RWPE1 (cell line): ENCODE results near the gene PLEKHB1.

Experiments
- CTCF ChIA-PET: fragments of 350-600 bp; sonication (Branson Sonifier 250); formaldehyde crosslinking; extraction: SDS; loops from one replicate; lab custom pipeline; 2021; lab: Yijun Ruan, JAX
- POLR2A ChIA-PET: fragments of 400-600 bp; formaldehyde crosslinking; extraction: SDS; loops from one replicate; lab custom pipeline; 2020; ENCODE audit warnings: antibody characterized with exemption; ENCODE audit not compliant: low non-redundant PET; lab: Yijun Ruan, JAX
- DNase-seq: peaks from one replicate; pipeline ENCODE4 v3.0.0; 2012; ENCODE audit warnings: low spot score
- H3K27ac ChIP-seq: fragments of 450-650 bp; 2 replicates; pipeline ENCODE4 v1.5.1; 2017
- CTCF ChIP-seq: fragments of 450-650 bp; conservative IDR thresholded peaks from 2 replicates; pipeline ENCODE4 v1.5.1; 2017; ENCODE audit warnings: low read depth, mild to moderate bottlenecking

PLEKHB1 gene

GRCh38 chr11:73645972-73646631 is at the start of gene PLEKHB1:
Gene PLEKHB1 (plus strand): TSS chr11:73646581. CDS start chr11:73646609, 28 bp downstream.
- TF ChIP-seq CTCF = no peak
- DNase-seq = no peak
- POLR2A ChIA-PET = no interaction called here
- H3K27ac ChIP-seq = no peak within 1 kb of the TSS
- CTCF ChIA-PET = no interaction called here

GRCh38 chr11:73597336-73597955 is 48.9 kb upstream of the PLEKHB1 start:
- ChIA-PET POLR2A (no interaction called here), CTCF (no interaction called here)
- peak; percentile 6 for DNase-seq
- H3K27ac ChIP-seq = peak overlapping the region; percentile 83
- no peak for TF ChIP-seq CTCF

GRCh38 chr11:73597956-73598718 is 48.2 kb upstream of the PLEKHB1 start, which contains the start of gene FAM168A:
Gene FAM168A (minus strand): TSS chr11:73598112. CDS start chr11:73468474, 129,638 bp downstream.
- CTCF ChIA-PET = interaction anchor here (0.6 to 1.3 kb wide), 3 partner anchors 88 to 139 kb away, joined by 3 to 4 read pairs (median 3); no protein-coding TSS in a partner anchor
- no peak for TF ChIP-seq CTCF

GRCh38 chr11:73598719-73599379 is 47.5 kb upstream of the PLEKHB1 start:
- ChIA-PET CTCF (interaction anchor here (0.7 to 1.3 kb wide), 2 partner anchors 120 to 140 kb away, joined by 3 to 4 read pairs; no protein-coding TSS in a partner anchor), POLR2A (interaction anchor here (0.6 kb wide), 1 partner anchor 200 kb away, joined by 10 read pairs; no protein-coding TSS in a partner anchor)
- no peak for TF ChIP-seq CTCF
- peak overlapping the region; percentile 83 for H3K27ac ChIP-seq
- peak; percentile 17 for DNase-seq

More at GRCh38 chr11:73597956-73598718, 48.2 kb upstream of the PLEKHB1 start, which contains the start of gene FAM168A:
- peak; percentile 95 for DNase-seq
- POLR2A ChIA-PET = interaction anchor here (0.6 kb wide), 1 partner anchor 199 kb away, joined by 10 read pairs; no protein-coding TSS in a partner anchor
- H3K27ac ChIP-seq = peak within 1 kb of the TSS; percentile 83

GRCh38 chr11:73612601-73613140 is 33.7 kb upstream of the PLEKHB1 start:
- TF ChIP-seq CTCF = no peak
- POLR2A ChIA-PET = no interaction called here
- DNase-seq = no peak

More at GRCh38 chr11:73612601-73613140, 33.7 kb upstream of the PLEKHB1 start:
- no peak overlapping the region for H3K27ac ChIP-seq
- CTCF ChIA-PET = interaction anchor here (0.7 kb wide), 1 partner anchor 13 kb away, joined by 6 read pairs; no protein-coding TSS in a partner anchor
